ENCODE data around the gene IQCN.

The IQCN gene

DNA sequence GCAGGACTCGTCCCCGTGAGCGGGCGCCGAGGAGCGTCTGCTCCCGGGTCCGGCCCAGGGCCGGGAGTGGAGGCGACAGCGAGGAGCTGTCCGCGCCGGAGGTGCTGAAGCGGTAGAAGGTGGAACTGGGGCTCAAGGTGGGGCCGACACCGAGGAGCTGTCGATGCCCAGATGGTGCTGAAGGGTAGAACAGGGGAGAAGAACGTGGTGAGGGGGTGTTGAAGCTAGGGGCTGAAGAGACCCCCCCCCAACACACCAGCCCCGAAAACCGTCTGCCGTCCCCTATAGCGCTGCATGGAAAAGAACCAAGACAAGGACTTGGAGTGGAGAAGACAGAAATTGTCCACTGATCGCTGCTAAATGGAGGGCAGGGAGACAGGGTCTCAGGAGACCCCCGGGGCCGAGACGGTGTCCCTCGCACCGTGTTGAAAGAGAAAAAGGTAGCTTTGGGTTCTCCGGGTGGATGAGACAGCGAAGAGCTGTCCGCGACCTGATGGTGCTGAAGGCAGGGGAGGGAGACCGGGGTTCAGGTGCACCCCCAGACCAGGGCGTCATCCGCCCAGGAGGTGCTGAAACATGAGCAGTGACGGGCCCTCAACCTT, 40.9 kb downstream of the IQCN start (continued):
- TF ChIP-seq ZNF621 (tag by site-specific recombination; IDR thresholded peaks at IDR 0.05) = no peak
- TF ChIP-seq ZFP69B (tag by site-specific recombination; IDR thresholded peaks at IDR 0.05) = peak; percentile 85
- TF ChIP-seq TCF7L2 (IDR thresholded peaks at IDR 0.05; ENCODE audit: borderline replicate concordance, low read depth, low read length) = no peak
- TF ChIP-seq KLF10 (tag by site-specific recombination; IDR thresholded peaks at IDR 0.05) = no peak
- TF ChIP-seq, protein P1, sequence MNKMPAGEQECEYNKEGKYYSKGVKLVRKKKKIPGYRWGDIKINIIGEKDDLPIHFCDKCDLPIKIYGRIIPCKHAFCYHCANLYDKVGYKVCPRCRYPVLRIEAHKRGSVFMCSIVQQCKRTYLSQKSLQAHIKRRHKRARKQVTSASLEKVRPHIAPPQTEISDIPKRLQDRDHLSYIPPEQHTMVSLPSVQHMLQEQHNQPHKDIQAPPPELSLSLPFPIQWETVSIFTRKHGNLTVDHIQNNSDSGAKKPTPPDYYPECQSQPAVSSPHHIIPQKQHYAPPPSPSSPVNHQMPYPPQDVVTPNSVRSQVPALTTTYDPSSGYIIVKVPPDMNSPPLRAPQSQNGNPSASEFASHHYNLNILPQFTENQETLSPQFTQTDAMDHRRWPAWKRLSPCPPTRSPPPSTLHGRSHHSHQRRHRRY (tag by site-specific recombination; IDR thresholded peaks at IDR 0.05) = no peak
- TF ChIP-seq KLF9 (tag by site-specific recombination; IDR thresholded peaks at IDR 0.05; ENCODE audit: low read depth) = no peak
- TF ChIP-seq GLIS1 (tag by site-specific recombination; IDR thresholded peaks at IDR 0.05) = no peak
- TF ChIP-seq ZNF776 (tag by site-specific recombination; IDR thresholded peaks at IDR 0.05; ENCODE audit: borderline replicate concordance) = no peak
- peak; percentile 8; the same call in 1 of the 2 replicates for TF ChIP-seq SCRT2 (tag by site-specific recombination; IDR thresholded peaks at IDR 0.05)
- TF ChIP-seq ZNF707 (tag by site-specific recombination; IDR thresholded peaks at IDR 0.05) = no peak
- TF ChIP-seq ZBTB1 (tag by site-specific recombination; IDR thresholded peaks at IDR 0.05) = 0 out of 2 replicates have a peak, but pooled peaks have one; percentile 22
- TF ChIP-seq ZSCAN23 (tag by site-specific recombination; IDR thresholded peaks at IDR 0.05) = no peak
- TF ChIP-seq, protein P2, sequence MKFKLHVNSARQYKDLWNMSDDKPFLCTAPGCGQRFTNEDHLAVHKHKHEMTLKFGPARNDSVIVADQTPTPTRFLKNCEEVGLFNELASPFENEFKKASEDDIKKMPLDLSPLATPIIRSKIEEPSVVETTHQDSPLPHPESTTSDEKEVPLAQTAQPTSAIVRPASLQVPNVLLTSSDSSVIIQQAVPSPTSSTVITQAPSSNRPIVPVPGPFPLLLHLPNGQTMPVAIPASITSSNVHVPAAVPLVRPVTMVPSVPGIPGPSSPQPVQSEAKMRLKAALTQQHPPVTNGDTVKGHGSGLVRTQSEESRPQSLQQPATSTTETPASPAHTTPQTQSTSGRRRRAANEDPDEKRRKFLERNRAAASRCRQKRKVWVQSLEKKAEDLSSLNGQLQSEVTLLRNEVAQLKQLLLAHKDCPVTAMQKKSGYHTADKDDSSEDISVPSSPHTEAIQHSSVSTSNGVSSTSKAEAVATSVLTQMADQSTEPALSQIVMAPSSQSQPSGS (tag by site-specific recombination; IDR thresholded peaks at IDR 0.05; ENCODE audit: low read depth) = no peak
- TF ChIP-seq RBAK (tag by site-specific recombination; IDR thresholded peaks at IDR 0.05) = no peak
- TF ChIP-seq ZFP41 (tag by site-specific recombination; IDR thresholded peaks at IDR 0.05; ENCODE audit: borderline replicate concordance) = no peak
- TF ChIP-seq, protein P3, sequence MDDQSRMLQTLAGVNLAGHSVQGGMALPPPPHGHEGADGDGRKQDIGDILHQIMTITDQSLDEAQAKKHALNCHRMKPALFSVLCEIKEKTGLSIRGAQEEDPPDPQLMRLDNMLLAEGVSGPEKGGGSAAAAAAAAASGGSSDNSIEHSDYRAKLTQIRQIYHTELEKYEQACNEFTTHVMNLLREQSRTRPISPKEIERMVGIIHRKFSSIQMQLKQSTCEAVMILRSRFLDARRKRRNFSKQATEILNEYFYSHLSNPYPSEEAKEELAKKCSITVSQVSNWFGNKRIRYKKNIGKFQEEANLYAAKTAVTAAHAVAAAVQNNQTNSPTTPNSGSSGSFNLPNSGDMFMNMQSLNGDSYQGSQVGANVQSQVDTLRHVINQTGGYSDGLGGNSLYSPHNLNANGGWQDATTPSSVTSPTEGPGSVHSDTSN (CRISPR knock-in tag; IDR thresholded peaks at IDR 0.05) = peak; percentile 87
- no peak for TF ChIP-seq ZBTB7A (tag by site-specific recombination; IDR thresholded peaks at IDR 0.05; ENCODE audit: low read depth)
- TF ChIP-seq ZNF121 (tag by site-specific recombination; IDR thresholded peaks at IDR 0.05) = no peak
- TF ChIP-seq YY2 (tag by site-specific recombination; IDR thresholded peaks at IDR 0.05) = no peak
- 0 out of 2 replicates have a peak, but pooled peaks have one; percentile 17 for TF ChIP-seq ZNF629 (tag by site-specific recombination; IDR thresholded peaks at IDR 0.05)
- TF ChIP-seq OSR2 (tag by site-specific recombination; IDR thresholded peaks at IDR 0.05) = no peak
- TF ChIP-seq ZEB2 (tag by site-specific recombination; IDR thresholded peaks at IDR 0.05) = peak; percentile 57; the same call in 1 of the 2 replicates
- no peak for TF ChIP-seq ZBTB48 (tag by site-specific recombination; IDR thresholded peaks at IDR 0.05)
- TF ChIP-seq, protein P4, sequence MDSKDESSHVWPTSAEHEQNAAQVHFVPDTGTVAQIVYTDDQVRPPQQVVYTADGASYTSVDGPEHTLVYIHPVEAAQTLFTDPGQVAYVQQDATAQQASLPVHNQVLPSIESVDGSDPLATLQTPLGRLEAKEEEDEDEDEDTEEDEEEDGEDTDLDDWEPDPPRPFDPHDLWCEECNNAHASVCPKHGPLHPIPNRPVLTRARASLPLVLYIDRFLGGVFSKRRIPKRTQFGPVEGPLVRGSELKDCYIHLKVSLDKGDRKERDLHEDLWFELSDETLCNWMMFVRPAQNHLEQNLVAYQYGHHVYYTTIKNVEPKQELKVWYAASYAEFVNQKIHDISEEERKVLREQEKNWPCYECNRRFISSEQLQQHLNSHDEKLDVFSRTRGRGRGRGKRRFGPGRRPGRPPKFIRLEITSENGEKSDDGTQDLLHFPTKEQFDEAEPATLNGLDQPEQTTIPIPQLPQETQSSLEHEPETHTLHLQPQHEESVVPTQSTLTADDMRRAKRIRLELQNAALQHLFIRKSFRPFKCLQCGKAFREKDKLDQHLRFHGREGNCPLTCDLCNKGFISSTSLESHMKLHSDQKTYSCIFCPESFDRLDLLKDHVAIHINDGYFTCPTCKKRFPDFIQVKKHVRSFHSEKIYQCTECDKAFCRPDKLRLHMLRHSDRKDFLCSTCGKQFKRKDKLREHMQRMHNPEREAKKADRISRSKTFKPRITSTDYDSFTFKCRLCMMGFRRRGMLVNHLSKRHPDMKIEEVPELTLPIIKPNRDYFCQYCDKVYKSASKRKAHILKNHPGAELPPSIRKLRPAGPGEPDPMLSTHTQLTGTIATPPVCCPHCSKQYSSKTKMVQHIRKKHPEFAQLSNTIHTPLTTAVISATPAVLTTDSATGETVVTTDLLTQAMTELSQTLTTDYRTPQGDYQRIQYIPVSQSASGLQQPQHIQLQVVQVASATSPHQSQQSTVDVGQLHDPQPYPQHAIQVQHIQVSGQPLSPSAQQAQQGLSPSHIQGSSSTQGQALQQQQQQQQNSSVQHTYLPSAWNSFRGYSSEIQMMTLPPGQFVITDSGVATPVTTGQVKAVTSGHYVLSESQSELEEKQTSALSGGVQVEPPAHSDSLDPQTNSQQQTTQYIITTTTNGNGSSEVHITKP (tag by site-specific recombination; IDR thresholded peaks at IDR 0.05) = no peak
- 0 out of 2 replicates have a peak, but pooled peaks have one; percentile 22 for TF ChIP-seq MEIS1 (CRISPR knock-in tag; IDR thresholded peaks at IDR 0.05; ENCODE audit: borderline replicate concordance)
- TF ChIP-seq, protein P5, sequence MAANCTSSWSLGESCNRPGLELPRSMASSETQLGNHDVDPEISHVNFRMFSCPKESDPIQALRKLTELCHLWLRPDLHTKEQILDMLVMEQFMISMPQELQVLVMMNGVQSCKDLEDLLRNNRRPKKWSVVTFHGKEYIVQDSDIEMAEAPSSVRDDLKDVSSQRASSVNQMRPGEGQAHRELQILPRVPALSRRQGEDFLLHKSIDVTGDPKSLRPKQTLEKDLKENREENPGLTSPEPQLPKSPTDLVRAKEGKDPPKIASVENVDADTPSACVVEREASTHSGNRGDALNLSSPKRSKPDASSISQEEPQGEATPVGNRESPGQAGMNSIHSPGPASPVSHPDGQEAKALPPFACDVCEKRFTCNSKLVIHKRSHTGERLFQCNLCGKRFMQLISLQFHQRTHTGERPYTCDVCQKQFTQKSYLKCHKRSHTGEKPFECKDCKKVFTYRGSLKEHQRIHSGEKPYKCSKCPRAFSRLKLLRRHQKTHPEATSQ (tag by site-specific recombination; IDR thresholded peaks at IDR 0.05) = 0 out of 2 replicates have a peak, but pooled peaks have one; percentile 71
- TF ChIP-seq ZNF843 (tag by site-specific recombination; IDR thresholded peaks at IDR 0.05) = no peak
- TF ChIP-seq KLF16 (tag by site-specific recombination; IDR thresholded peaks at IDR 0.05) = no peak
- TF ChIP-seq ZNF37A (tag by site-specific recombination; IDR thresholded peaks at IDR 0.05) = no peak
